Activated CD4-positive, CD25-positive, alpha-beta regulatory T cell (primary cell): Measurements from ENCODE around the gene PTPN18.
A peak's percentile ranks its signal among the peaks of the same experiment; 100 is the strongest.
"Not testable (repeated sequence)": the region's sequence is repeated elsewhere in the genome, so short reads cannot be mapped to it uniquely, and the experiment has no call there.

Source experiments
- DNase-seq, 4 experiments: peaks; one replicate each; lab custom pipeline; 2025; lab: John Stamatoyannopoulos, UW

PTPN18 gene

DNA sequence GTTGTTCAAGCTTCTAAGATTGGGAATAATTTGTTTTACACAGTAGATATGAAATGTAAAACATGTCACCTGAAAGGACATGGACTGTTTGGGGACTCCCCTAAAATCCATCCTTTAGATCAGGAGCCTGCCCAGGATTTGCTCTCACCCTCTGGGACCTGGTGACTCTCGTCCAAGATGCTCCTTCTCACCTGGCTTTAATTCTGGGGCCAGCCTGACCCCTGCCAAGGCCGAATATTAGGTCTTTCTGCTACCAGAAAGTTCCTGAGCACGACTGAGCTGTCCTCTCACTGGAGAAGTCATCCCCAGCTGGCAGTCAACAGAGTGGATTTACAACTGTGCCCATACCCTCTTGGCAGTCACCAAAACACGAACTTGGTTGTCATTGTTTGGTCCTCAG lies 25.3 kb downstream of the PTPN18 start:
- no peak for DNase-seq

DNA sequence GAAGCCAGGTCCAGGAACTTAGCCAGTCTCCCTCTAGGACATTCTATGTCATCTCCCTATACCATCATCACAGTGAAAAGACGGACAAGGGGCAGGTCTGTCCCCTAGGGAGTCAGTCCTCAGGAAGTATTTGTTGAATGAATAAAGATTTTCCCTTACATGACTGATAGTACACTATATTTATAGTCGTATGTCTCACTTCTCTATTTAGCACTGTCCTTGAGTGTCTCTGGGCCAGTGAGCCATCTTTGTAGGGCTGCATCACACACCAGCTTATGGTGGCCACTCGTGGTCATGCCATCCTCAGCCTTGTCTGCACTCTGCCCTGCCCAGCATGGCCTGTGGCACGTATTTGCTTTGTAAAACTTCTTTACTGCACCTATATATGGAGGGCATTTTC lies 25.8 kb downstream of the PTPN18 start:
- DNase-seq = no peak

DNA sequence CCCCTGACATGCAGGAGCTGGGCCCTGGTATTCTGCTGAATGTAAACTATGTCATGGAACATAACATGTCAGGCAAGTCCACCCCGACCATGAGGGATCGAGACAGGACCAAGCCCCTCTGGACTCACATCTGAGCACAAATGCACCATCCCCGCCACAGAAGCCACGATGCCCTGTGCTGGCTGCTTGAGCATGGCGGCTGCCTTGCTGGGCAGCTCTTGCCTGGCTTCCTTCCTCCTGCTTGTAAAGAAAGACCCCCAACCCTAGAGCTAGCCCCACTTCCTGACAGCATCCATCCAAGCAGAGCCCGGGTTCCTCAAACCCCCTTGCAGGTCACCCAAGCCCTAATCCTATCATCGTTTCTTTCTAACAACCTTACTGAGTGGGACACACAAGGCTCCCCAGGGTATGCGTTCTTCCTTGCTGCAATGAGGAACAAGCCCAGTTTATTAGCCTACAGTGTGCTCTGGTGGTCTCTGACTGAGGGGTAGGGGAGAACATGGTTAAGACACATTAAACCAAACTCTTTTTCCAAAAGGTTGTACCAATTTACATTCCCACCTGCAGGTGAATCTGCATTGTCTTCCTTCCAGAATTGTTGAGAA lies 26.6 kb downstream of the PTPN18 start:
- DNase-seq = no peak

DNA sequence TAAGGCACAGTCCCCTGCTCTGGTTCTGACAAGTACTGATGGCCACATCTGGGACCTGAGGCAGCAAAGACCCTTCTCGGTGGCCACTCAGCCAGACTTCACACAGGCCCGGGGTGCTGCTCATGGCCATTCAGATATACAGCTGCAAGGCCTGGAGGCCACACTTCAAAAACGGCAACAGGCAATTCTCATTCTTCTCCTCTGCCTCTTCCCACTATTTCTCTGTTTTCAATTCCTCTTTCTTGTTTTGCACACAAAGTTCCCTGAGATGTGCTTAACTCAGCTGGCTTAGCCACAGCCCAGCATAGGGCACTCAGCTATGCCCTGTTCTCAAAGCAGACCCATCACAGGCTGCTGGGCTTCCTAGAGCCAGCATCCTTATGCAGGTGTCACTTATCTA lies 29.9 kb downstream of the PTPN18 start:
- no peak for DNase-seq

DNA sequence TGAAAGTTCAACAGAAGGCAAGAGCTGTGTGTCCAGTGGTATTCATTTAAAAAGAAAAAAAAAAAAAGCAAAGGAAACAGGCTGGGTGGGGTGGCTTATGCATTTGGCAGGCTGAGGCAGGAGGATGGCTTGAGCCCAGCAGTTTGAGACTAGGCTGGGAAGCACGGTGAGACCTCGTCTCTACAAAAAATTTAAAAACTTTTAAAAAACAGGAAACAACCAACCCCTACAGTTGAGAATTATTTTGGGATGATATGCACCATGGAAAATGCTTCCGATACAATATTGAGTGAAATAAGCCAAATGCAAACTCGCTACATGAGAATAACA lies 31.2 kb downstream of the PTPN18 start:
- DNase-seq = no peak

DNA sequence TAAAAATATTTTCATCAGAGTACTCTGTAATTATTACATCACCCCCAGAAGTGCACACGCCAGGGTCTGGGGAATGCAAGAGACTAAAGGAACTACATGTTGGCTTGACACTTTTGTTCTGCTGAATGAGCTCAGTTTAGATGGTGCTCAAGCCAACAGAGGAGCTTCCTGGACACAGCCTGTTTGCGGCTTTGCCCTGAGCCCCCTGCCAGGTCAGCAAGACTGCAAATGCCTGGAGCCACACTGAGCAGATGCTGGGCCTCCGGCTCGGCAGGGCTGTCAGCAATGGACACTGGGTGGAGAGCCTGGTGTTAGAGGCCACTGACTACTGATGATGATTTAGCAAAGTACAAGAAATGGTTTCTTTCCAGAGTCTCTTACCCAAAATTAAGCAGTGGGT lies 31.9 kb downstream of the PTPN18 start:
- DNase-seq = no peak

DNA sequence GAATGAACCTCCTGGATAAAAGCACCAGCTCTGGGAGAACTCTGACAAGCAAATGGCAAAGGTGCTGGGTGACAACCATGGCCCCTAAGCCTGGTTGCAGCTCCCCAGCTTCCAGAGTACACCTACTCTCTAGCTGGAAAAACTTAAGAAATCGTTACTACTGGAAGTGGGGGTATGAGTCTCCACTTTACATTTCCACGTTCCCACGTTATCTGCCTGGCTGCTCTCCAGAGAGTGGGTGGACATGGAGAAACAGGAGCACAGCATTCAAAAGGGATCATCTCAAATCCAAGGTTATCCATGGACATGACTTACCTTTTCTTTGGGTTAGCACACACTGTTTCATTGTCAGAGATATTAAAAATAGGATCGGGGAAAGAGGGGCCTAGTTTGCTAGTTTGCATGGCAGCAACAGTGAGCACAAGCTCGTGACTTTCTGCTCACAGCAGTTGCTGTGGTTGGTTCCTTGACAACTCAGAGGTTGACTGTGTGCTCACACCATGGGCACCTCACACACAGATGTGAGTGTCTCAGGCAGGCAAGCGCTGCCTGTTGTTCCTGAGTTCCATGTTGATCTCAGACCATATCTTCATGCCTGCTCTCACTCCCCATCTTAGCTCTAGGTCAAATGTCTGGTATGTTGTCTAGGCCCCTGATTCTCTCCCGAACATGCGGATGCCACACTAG lies 32.5 kb downstream of the PTPN18 start:
- no peak for DNase-seq

DNA sequence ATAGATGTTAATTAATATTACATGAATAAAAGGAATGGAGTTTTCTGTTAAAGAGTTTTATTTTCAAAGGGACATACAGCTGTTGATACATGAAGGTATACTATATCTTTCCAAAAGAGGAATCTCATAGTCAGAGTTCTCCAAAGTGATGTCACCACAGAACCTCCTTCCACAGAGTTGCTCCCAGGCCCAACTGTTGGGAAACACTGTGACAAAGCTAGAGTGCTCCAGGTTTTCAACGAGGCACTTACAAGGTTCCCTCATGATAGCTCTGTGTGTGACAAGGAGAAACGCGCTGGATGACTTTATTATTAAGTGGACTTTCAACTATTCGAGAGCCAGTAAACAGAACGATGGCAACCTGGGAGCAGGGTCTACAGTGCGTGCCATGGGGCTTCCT lies 33.5 kb downstream of the PTPN18 start:
- no peak for DNase-seq

DNA sequence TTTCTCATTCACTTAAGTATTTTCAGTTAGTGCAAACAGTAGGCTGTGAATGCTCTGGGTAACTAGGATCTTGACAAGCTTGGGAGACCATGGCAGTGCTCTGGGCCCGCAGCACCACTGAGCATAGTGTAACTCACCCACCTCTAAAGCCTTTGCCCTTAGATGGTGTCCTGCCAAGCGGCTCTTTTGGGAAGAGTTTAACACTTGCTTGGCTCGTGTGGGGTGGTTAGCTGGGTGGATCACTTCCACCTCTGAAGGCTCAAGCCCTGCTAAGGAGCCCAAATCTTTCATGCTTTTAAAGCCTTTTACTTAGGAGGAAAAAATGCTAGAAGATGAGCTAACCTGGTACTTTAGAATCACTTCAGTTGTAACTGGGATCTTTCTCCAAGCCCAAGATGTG lies 33.9 kb downstream of the PTPN18 start:
- no peak for DNase-seq

DNA sequence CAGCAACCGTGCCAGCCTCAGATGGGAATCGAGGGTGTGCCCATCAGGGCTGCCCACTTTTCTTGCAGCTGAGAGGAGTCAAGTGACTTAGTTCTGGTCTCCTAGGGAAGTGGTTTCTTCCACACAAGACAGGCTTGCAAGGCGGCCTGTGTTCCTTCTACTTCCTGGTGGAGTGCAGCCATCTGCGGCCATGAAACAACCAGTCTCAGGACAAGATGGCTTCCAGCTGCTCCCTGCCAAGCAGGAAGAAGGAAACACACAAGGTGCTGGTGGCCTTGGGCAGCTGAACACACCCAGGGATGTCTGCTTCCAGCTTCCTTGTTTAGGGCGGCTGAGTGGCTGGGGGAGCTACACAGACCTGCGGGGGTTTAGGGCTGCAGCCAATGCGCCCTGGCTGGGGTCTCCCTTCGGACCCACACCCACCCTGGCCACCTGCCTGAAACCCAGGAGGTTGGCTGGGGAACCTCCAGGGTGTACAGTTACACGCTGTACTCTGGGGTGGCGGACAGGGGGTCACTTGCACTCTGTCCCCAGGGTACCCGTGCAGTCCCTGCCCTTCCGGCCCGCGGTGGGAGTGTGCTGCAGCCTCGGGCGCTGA lies 34.7 kb downstream of the PTPN18 start:
- no peak for DNase-seq

DNA sequence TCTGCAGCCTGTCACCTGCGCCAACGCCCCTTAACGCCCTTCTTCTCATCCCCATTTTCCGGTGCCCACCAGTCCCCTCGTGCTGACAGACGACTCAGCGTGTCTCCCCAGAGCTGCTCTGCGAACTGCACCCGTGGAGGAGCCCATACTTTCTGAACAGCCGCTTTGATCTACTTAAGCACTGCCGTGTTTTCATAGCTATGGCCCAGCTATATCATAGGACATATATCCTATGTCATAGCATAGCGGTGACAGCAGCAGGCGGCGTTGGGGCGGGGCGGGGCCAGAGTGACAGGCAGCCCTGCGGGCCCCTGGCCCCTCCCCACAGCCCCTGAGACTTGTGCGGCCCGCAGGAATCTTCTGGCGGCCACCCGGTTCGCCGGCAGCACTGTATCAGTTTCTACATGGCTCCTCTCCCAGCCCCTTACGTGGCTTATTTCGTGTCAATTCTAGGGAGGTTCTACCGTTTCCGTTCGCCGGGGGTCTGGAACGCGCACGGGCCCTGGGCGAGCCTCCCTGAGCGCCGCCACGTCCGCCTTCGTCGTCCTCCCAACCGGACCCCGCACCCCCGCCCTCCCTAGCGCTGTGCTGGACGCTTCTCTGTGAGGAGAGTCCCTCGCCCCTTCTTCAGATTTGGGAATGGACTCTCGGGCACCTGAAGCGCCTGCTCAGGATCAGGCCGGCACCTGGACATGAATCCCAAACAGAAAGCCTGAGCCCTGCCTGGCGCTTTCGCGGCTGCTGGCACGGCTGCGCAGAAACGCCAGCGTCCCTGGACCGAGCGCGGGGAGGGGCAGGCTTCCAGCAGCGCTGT lies 35.4 kb downstream of the PTPN18 start:
- DNase-seq = peak; percentile 17 to 35 (median 26)

DNA sequence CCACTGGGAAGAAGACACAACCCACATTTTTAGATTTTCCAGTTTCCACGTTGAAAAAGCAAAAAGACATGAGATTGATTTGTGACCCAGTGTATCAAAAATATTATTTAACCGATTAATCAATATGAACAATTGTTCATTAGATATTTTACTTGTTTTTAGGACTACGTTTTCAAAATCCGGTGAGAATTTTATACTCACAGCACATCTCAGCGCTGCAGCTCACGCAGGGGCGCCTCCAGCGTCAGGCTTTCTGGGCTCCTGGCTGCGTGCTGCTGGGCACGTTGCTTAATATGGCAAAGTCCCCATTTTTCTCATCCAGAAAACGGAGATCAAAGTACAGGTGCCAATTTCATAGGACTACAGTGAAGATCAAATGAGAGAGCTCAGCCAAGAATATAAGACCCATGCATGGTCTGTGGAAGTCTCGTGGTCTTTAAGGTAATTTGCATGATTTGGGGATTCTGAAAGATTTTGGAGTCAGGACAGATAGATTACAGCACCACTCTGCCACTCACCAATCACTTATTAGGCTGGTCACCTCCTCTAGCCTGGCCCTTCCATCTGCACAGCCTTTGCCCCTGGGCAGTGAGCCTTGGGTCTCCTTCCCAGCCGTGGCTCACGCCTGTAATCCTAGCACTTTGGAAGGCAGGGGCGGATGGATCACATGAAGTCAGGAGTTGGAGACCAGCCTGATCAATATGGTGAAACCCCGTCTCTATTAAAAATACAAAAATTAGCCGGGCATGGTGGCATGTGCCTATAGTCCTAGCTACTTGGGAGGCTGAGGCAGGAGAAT lies 36.2 kb downstream of the PTPN18 start:
- DNase-seq = no peak

DNA sequence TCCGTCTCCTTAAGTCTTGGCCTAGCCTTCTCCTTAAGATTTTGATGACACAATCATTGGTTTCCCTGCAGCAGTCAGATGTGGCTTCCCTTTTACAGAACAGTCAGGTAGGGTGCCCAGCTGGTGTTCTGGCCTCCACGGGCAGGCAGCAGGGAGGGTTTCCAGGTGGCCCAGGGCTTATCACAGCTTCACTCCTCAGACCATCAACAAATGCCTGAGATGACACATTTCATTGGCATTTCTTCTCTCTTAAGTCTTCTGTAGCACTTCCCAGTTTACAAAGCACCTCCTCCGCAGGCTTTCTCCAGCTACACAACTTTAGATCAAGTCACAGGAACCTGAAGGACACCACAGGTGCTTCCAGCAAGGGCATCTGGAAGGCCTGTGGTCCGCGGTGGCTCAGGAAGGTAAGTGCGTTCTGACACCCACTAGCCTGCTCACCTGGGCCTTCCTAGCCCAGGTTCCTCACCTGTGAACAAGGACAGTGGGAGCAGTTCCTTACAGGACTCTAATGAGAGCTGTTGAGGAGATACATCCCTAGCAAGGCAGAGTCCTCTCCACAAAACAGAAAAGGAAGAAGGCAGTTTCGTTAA lies 37.6 kb downstream of the PTPN18 start:
- DNase-seq = no peak

DNA sequence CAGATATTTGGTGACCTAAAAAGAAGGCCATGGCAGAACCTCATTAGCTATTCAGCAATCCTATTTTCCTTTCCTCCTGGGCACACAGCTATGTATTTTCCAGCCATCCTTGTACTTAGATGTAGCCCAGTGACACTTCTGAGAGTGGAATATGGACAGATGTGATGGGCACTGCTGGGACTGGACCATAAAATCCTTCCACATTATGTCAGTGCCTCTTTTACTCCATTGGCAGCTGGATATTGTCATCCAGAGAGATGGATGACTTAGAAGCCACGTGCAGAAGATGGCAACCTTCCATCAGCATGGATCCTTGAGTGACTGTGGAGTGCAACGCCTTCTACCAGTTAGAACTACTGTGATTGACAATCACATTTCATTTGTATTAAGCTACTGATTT lies 50.4 kb downstream of the PTPN18 start:
- not testable (repeated sequence) for DNase-seq

DNA sequence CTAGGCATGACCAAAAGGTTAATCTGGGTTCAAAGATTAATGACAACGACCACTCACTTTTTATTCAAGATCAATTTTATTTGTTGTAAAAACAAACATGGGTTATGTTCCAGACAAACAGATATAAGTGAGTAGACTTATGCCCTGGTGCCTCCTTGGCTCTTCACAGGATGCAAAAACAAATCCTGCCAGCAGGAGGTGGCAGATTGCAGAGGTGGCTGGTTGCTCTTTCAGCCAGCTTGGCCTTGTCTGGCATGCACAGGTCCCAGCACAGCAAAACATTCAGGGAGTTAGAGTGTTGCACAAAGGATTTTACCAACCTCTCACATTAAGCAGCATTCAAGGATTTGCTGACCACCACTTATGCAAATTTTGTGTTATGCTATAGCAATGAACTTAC lies 60.8 kb downstream of the PTPN18 start:
- not testable (repeated sequence) for DNase-seq

DNA sequence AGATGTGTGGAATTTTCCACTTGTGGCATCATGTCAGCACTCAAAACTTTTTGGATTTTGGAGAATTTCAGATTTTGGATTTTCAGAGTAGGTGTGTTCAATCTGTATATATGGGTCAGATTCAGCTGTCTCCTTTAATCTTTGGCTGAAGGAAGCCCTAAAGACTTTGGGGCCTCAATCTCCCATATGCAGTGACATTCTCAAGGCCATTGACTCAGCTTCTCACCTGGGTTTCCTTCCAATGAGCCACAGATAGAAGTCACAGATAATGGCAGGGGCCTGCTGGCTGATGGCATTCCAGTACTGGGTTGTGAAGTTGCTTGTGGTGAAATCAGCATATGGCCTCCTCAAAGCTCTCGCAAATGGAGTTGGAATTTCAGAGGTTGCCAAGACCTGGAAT lies 63.0 kb downstream of the PTPN18 start:
- not testable (repeated sequence) for DNase-seq
